Brain pericyte (primary cell): Measurements from ENCODE around the gene NFATC2.
"Not testable (repeated sequence)": the region's sequence is repeated elsewhere in the genome, so short reads cannot be mapped to it uniquely, and the experiment has no call there.

ENCODE experiments used
- DNase-seq: peaks from one replicate; pipeline ENCODE4 v3.0.0-alpha.2; 2012; ENCODE audit warnings: low read depth, low spot score

Gene NFATC2

GRCh38 chr20:51568533-51568932 is 26.0 kb upstream of the NFATC2 start:
- not testable (repeated sequence) for DNase-seq

- no peak for DNase-seq
Measured at GRCh38 chr20:51567622-51568021, 25.1 kb upstream of the NFATC2 start.

GRCh38 chr20:51566594-51566993 is 24.1 kb upstream of the NFATC2 start:
- no peak for DNase-seq

GRCh38 chr20:51565298-51566144 is 23.0 kb upstream of the NFATC2 start:
- no peak for DNase-seq

- peak; percentile 61 for DNase-seq
Measured at GRCh38 chr20:51563486-51564332, 21.2 kb upstream of the NFATC2 start.

GRCh38 chr20:51563174-51563485 is 20.6 kb upstream of the NFATC2 start:
- no peak for DNase-seq

GRCh38 chr20:51562332-51563173 is 20.0 kb upstream of the NFATC2 start:
- peak; percentile 60 for DNase-seq

GRCh38 chr20:51562027-51562331 is 19.5 kb upstream of the NFATC2 start:
- DNase-seq, result no peak

GRCh38 chr20:51560550-51561307 is 18.2 kb upstream of the NFATC2 start:
- no peak for DNase-seq

- no peak for DNase-seq
Measured at GRCh38 chr20:51560042-51560441, 17.5 kb upstream of the NFATC2 start.

GRCh38 chr20:51554538-51555165 is 12.1 kb upstream of the NFATC2 start:
- DNase-seq, result no peak

- no peak for DNase-seq
Measured at GRCh38 chr20:51553897-51554486, 11.5 kb upstream of the NFATC2 start.

- no peak for DNase-seq
Measured at GRCh38 chr20:51551186-51551585, 8.7 kb upstream of the NFATC2 start.

- DNase-seq, result no peak
Measured at GRCh38 chr20:51549474-51549873, 7.0 kb upstream of the NFATC2 start.

GRCh38 chr20:51547951-51548350 is 5.4 kb upstream of the NFATC2 start:
- DNase-seq, result no peak

- no peak for DNase-seq
Measured at GRCh38 chr20:51545515-51545914, 3.0 kb upstream of the NFATC2 start.

GRCh38 chr20:51543422-51543788 is 886 bp upstream of the NFATC2 start:
- no peak for DNase-seq

- DNase-seq, result no peak
Measured at GRCh38 chr20:51542033-51542570, 417 bp downstream of the NFATC2 start.

GRCh38 chr20:51541189-51542032 is 1.1 kb downstream of the NFATC2 start:
- DNase-seq, result no peak
